Occipital lobe (tissue), 2 donors: ENCODE data around the gene NENF. TPM values are rescaled to one million over a fixed set of nuclear protein-coding genes. Genes with fewer than 3 reads are reported as not detected.
"Not testable (repeated sequence)": the region's sequence is repeated elsewhere in the genome, so short reads cannot be mapped to it uniquely, and the experiment has no call there.

Source experiments
- DNase-seq: peaks from one replicate; lab custom pipeline; 2025; lab: John Stamatoyannopoulos, UW
- total RNA-seq: library from RNA; depleted of rRNA; stranded (reverse); fragments of >200 nt; gene quantifications from one replicate; pipeline ENCODE4 v1.2.3, GENCODE V29; 2014

The NENF gene
- 14.8 TPM for total RNA-seq

DNA sequence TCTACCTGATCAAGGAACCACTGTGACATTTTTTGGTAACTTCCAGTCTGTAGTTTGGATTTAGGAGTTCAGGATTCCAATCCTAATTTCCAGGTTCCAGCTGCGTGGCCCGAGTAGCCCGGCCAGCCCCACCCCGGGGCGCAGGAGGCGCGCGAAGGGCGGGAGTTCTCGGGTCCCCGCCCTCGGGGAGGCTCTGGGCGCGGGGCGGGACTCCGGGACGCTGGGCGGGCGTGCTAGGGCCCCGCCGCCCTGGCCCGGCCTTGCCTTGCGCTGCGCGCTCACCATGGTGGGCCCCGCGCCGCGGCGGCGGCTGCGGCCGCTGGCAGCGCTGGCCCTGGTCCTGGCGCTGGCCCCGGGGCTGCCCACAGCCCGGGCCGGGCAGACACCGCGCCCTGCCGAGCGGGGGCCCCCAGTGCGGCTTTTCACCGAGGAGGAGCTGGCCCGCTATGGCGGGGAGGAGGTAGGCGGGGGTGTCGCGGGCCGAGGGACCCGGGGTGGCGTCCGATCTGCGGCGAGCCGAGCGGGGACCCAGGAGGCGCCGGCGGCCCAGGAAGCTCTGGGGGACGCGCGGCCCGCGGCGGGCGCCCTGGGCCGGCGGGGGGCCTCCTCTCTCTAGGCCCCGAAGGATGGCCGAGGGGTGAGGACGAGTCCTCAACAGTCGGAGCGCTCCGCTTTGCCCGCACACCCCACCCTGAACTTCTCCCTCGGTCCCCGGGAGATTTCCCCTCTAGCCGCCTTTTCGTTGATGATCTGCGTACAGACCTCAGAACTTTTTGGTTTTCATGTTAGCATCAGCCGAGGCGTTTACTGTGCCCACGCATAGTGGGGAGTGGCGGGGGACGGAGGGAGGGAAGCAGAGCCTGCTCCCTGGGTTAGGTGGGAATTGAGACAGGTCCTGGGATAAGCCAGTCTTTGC, at the start of gene NENF:
NENF (plus strand) TSS at position 260 of the 916 bp plus-strand sequence; CDS start at position 284, 24 bp downstream.
- peak; percentile 56 for DNase-seq

DNA sequence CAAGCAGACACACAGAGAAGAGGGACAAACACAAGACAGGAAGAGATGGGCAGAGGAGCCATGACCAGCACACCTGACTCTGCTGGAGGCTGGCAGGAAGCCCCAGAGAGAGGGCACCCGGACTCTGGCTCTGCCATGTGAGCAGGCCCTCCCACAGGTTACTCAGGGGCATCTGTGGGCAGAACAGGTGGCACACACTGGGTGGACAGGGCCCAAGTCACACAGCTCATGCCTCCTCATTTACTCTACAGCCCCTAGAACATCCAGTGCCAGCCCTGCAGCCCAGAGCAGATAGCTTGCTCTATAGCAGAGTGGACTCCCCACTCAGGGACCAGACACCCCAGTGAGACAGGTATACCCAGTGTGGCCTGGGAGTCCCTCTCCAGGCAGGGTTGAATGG, 46.7 kb upstream of the NENF start:
- DNase-seq, result no peak

GRCh38 chr1:212388985-212389716, 43.6 kb upstream of the NENF start:
- no peak for DNase-seq

DNA sequence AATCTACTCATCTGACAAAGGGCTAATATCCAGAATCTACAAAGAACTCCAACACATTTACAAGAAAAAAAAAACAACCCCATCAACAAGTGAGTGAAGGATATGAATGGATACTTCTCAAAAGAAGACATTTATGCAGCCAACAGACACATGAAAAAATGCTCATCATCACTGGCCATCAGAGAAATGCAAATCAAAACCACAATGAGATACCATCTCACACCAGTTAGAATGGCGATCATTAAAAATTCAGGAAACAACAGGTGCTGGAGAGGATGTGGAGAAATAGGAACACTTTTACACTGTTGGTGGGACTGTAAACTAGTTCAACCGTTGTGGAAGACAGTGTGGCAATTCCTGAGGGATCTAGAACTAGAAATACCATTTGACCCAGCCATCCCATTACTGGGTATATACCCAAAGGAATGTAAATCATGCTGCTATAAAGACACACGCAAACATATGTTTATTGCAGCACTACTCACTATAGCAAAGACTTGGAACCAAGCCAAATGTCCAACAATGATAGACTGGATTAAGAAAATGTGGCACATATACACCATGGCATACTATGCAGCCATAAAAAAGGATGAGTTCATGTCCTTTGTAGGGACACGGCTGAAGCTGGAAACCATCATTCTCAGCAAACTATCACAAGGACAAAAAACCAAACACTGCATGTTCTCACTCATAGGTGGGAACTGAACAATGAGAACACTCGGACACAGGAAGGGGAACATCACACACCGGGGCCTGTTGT, 36.9 kb upstream of the NENF start:
- DNase-seq, result not testable (repeated sequence)

DNA sequence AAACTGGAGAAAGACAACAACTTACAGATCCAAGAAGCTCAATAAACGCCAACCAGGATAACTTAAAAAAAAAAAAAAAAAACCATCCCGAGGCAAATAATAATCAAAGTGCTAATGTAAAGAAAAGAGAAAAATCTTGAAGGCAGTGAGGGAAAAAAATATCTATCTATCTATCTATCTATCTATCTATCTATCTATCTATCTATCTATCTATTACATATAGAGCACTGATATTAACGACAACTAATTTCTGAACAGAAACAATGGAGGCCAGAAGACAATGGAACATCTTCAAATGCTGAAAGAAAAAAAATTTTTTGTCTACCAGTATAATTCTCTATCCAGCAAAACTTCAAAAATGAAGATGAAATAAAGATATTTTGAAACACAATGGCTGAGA, 36.1 kb upstream of the NENF start:
- DNase-seq, result no peak

GRCh38 chr1:212397171-212397570, 35.5 kb upstream of the NENF start:
- DNase-seq, result no peak

GRCh38 chr1:212401042-212401441, 31.7 kb upstream of the NENF start:
- no peak for DNase-seq

GRCh38 chr1:212401838-212402582, 30.7 kb upstream of the NENF start:
- DNase-seq, result no peak

DNA sequence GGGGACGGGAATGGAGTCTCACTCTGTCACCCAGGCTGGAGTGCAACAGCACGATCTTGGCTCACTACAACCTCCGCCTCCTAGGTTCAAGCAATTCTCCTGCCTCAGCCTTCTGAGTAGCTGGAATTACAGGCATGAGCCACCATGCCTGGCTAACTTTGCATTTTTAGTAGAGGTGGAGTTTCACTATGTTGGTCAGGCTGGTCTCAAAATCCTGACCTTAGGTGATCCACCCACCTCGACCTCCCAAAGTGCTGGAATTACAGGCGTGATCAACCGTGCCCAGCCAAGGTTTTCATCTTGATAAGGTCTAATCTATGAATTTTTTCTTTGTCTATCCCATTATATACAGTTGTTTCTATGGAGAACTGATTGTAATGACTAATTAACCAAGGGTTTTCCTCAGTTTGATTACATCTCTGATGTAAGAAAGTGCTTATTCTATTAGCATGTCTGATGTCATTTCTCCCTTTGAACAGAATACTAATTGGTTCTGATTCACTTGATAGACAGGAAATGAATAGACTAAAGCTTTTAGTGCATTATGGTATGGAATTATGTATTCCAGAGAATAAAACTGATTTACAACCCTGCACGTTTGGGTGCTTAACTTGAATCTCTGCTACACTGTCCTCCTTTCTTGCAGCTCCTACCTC, 29.9 kb upstream of the NENF start:
- no peak for DNase-seq

DNA sequence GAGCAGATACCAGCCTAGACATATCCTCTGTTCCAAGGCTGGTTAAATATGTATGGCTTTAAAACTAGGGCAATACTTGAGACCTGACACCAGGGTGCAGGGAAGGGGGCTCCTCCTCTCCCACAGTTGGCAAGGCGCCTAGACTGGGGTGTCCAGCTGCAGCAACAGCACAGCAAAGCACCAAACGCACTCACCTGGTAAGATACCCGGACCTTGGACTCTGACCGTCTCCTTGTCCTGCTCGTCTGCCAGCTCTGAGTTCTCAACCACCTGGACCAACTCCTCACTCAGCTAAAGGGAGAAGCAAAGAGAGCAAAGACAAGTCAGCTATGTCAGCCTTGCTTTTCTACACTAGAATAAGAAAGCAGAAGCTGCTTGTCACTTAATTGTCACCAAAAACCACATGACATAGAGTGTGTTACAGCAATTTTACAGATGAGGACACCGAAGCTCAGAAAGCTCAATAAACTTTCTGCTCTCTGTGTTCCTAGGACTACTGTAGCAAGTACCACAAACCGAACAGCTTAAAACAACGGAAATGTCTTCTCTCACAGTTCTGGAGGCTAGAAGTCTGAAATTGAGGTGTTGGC, 22.4 kb upstream of the NENF start:
- DNase-seq, result no peak

DNA sequence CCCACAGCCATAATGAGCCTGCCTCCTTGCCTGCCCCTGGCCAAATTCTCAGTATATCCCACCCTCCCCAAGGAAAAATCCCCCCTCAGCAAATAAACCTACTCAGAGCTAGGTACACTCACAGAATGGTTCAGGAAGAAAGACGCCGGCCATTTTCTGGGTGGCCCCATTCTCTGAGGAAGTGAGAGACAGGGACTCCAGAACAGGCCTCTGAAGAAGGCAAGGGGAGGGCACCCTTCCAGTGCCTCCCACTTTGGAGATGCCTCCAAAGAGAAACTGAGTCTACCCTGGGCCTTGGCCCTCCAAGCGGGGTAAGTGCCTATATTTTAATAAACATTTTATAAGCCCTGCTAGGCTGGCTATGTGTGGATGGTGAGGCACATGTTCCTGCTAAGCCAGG, 20.3 kb upstream of the NENF start:
- no peak for DNase-seq

DNA sequence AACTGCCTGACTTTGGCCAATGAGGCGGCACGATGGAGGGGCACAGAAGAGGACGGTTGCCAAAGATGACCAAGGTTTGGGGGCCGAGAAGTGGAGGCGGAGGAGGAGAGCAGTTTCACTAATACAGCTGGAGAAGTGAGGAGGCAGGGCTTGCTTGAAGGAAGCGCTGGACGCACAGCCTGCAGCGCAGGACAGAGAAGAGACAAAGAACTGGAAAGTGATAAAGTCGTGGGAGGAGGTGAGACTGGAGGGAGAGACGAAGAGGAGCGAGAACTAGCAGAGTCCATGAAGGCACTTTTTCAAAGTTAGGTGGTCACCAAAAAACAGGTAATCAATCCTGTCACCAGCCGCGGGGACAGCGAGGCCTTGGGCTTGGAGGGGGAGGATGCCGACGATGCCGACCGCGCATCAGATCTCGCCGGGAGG, 18.8 kb upstream of the NENF start:
- DNase-seq, result peak; percentile 29

GRCh38 chr1:212414328-212415106, 18.2 kb upstream of the NENF start, which contains the start of gene PACC1:
TSS of gene PACC1 (minus strand) at chr1:212414886. CDS start at chr1:212414757, 129 bp downstream.
- DNase-seq, result peak; percentile 73

DNA sequence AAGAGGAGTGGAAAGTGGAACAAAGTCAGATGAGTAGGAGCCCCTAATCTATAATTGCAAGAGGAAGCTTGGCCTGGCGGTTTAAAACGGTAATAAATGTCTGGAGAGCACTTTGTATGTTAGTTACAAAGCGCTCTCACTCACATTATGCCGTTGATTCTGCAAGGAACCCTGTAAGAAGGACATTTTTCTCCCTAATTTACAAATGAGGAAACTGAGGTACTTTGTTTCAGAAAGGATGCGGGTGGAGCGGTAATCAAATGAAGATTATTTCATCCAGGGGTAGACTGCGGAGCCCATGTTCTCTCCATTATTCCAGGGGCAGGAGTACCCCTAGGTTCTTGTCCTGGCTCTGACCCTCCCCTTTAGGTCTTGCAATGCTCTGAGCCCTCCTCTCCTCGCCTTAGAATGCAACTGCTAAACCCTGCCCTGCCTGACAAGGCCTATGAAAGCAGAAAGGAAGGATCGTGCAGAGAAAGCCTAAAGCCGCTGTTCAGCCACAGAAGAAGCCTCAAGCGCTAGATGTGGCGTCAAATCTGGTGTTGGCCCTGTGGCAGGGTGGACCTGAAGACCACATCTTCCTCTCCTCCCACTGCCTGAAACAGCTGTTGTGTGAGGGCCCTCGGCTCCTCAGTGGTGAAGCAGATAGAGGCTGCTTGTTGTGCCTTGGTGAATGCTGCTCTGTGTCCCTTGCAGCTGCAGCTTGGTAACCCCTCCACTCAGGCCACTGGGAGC, 17.4 kb upstream of the NENF start:
- DNase-seq, result peak; percentile 54

DNA sequence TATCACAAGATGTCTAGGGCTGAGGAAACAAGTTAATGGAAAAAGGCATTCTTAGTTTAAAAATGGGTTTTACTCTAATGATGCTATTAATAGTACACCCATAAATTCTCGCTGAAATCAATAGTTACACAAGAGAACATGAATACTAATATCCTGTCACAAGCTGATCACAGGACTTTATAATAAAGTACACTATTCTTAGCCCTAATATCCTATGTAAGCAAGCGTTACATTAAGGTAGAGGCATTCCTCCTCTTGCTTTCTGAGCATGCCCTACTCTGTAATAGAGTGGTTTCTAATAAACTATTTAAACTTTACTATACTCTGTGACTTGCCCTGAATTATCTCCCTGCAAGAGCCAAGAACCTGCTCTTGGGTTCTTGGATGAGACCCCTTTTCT, 11.6 kb upstream of the NENF start:
- DNase-seq, result no peak

GRCh38 chr1:212423879-212424278, 8.8 kb upstream of the NENF start:
- no peak for DNase-seq

- no peak for DNase-seq
These were observed 4.2 kb upstream of the NENF start for GRCh38 chr1:212428496-212428895.

- no peak for DNase-seq
These were observed 2.3 kb upstream of the NENF start for GRCh38 chr1:212430416-212430815.
